SK-N-SH (cell line): Measurements from ENCODE around the gene COLEC12. TPM values are rescaled to one million over a fixed set of nuclear protein-coding genes. Genes with fewer than 3 reads are reported as not detected.

Experiments
- CTCF ChIA-PET: fragments of 300-600, 350-600 bp; formaldehyde crosslinking; extraction: SDS; loops from one replicate; lab custom pipeline; 2021; lab: Yijun Ruan, JAX
- POLR2A ChIA-PET: fragments of 350-600 bp; sonication (Branson Sonifier 250); formaldehyde crosslinking; extraction: SDS; loops from one replicate; lab custom pipeline; 2020; ENCODE audit warnings: antibody characterized with exemption, inconsistent platforms; lab: Yijun Ruan, JAX
- DNase-seq: peaks from one replicate; pipeline ENCODE4 v3.0.0; 2012
- H2AFZ ChIP-seq: fragments of 200-600 bp; sonication (generic); 2 replicates; pipeline ENCODE4 v1.8.1; 2016; ENCODE audit warnings: antibody characterized with exemption, mild to moderate bottlenecking, low read depth
- H3F3A ChIP-seq: fragments of 200-600 bp; sonication (generic); replicated peaks from 2 replicates; pipeline ENCODE3; 2016; ENCODE audit warnings: antibody characterized with exemption, mild to moderate bottlenecking; ENCODE audit not compliant: insufficient read depth
- H3K27ac ChIP-seq, 2 experiments: fragments of 200-500 bp in 1 of 2; fragments of 200-600 bp in 1 of 2; sonication (Bioruptor generic) in 1 of 2; sonication (generic), shearing (Covaris generic) in 1 of 2; 2 replicates each; pipeline versions ENCODE4 v1.5.1 to v1.6.1; 2014 to 2016; ENCODE audit warnings: low read depth in 2 of 2, inconsistent platforms in 1 of 2, low read length in 1 of 2, mild to moderate bottlenecking in 1 of 2, mixed read lengths in 1 of 2
- H3K27me3 ChIP-seq: fragments of 200-600 bp; sonication (generic), shearing (Covaris generic); 2 replicates; pipeline ENCODE4 v1.6.1; 2016; ENCODE audit warnings: mixed run types; ENCODE audit not compliant: insufficient read depth
- H3K36me3 ChIP-seq, 2 experiments: fragments of 200-500 bp in 1 of 2; fragments of 200-600 bp in 1 of 2; sonication (Bioruptor generic) in 1 of 2; sonication (generic) in 1 of 2; replicated peaks in 1 of 2; 2 replicates each; pipeline versions ENCODE3 to v1.5.1; 2014 to 2016; ENCODE audit warnings: low read length in 1 of 2, mild to moderate bottlenecking in 1 of 2; ENCODE audit not compliant: insufficient read depth in 2 of 2, control insufficient read depth in 1 of 2
- H3K4me1 ChIP-seq, 2 experiments: fragments of 200-500 bp in 1 of 2; fragments of 200-600 bp in 1 of 2; sonication (Bioruptor generic) in 1 of 2; sonication (generic), shearing (Covaris generic) in 1 of 2; 2 replicates each; pipeline versions ENCODE4 v1.5.1 to v1.6.1; 2014 to 2016; ENCODE audit warnings: low read depth in 1 of 2, low read length in 1 of 2, mixed run types in 1 of 2; ENCODE audit not compliant: insufficient read depth in 2 of 2, control insufficient read depth in 1 of 2
- H3K4me2 ChIP-seq: fragments of 200-600 bp; sonication (generic), shearing (Covaris generic); 2 replicates; pipeline ENCODE4 v1.6.1; 2017; ENCODE audit warnings: mixed run types
- H3K4me3 ChIP-seq, 2 experiments: fragments of 200-500 bp in 1 of 2; fragments of 200-600 bp in 1 of 2; sonication (Bioruptor generic) in 1 of 2; sonication (generic), shearing (Covaris generic) in 1 of 2; 2 replicates each; pipeline versions ENCODE4 v1.5.1 to v1.8.1; 2014 to 2016; ENCODE audit warnings: low read depth in 2 of 2, inconsistent platforms in 1 of 2, low read length in 1 of 2, mild to moderate bottlenecking in 1 of 2, mixed read lengths in 1 of 2, moderate library complexity in 1 of 2
- H3K79me2 ChIP-seq: fragments of 200-600 bp; sonication (generic); 2 replicates; pipeline ENCODE4 v1.8.1; 2017; ENCODE audit warnings: mild to moderate bottlenecking; ENCODE audit not compliant: insufficient read depth
- H3K9ac ChIP-seq: fragments of 200-600 bp; sonication (generic); 2 replicates; pipeline ENCODE4 v1.6.1; 2017; ENCODE audit warnings: mixed run types
- H3K9me2 ChIP-seq: fragments of 200-600 bp; sonication (generic); 2 replicates; pipeline ENCODE4 v1.6.1; 2017; ENCODE audit warnings: mixed run types
- H3K9me3 ChIP-seq: fragments of 200-600 bp; sonication (generic); 2 replicates; pipeline ENCODE4 v1.6.1; 2017; ENCODE audit warnings: mixed run types, mild to moderate bottlenecking, moderate library complexity
- H4K20me1 ChIP-seq: fragments of 200-600 bp; sonication (generic); 2 replicates; pipeline ENCODE4 v1.6.1; 2017; ENCODE audit warnings: mild to moderate bottlenecking, mixed run types; ENCODE audit not compliant: insufficient read depth
- ELF1 ChIP-seq: IDR thresholded peaks from 2 replicates; pipeline ENCODE4 v1.4.0; 2012
- FOXJ3 ChIP-seq: sonication (generic); formaldehyde crosslinking; IDR thresholded peaks from 2 replicates; pipeline ENCODE4 v1.5.1; 2020; ENCODE audit warnings: mild to moderate bottlenecking, missing genetic modification reagents
- JUND ChIP-seq: IDR thresholded peaks from 2 replicates; pipeline ENCODE4 v1.4.0; 2012
- WGBS: methylation state at CpG from one replicate; pipeline ENCODE4 v1.1.6; 2017; ENCODE audit warnings: low lambda C conversion rate; 5-methylcytosine and 5-hydroxymethylcytosine counted together
- polyA plus RNA-seq, 3 experiments: library from polyadenylated mRNA; depleted of rRNA; stranded (reverse); fragments of >200 nt; gene quantifications; 2 replicates each; pipeline ENCODE4 v1.2.3, GENCODE V29; 2012
- TF ChIP-seq, protein P1 (sequence below): fragments of 150-350 bp; IDR thresholded peaks from 2 replicates; pipeline ENCODE4 v1.6.1; 2016; ENCODE audit warnings: mild to moderate bottlenecking, low read depth, low read length

Gene COLEC12
- polyA plus RNA-seq, 1 of the 3 experiments (the other 2 are of a cell fraction): 41.2 TPM

DNA sequence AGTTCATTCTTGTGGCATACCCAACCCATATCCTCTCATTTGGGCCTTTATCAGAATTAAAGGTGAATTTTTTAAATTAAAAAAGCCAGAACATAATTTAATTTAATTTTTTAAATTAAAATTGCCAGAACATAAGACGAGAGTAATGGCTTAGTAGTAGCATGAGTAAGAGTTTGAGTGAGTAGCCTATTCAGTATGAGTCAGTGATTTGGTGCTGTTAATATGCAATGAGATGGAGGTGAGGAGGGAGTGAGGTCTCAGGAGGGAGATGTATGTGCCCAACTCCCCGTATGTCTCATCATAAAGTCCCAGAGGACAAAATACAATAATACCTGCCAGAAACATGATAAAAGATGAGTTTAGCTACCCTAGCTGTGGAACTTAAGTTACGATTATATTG lies 117.4 kb downstream of the COLEC12 start:
- H3K27me3 ChIP-seq: no peaks in the 10 kb centered on the region
- no peak overlapping the region for H3K4me2 ChIP-seq
- CTCF ChIA-PET: interaction anchor here (0.6 kb wide), 1 partner anchor 45 kb away, joined by 3 read pairs; no protein-coding TSS in a partner anchor
- H3K27ac ChIP-seq: no peak overlapping the region; a peak in 1 of 4 replicates
- TF ChIP-seq FOXJ3 (CRISPR knock-in tag) (no peak), JUND (0 out of 2 replicates have a peak, but pooled peaks have one; percentile 6)
- POLR2A ChIA-PET: no interaction called here
- H3K9me2 ChIP-seq: no peaks in the 10 kb centered on the region
- H3K36me3 ChIP-seq: no peaks in the 10 kb centered on the region
- H3K4me3 ChIP-seq: no peak overlapping the region
- no peak for DNase-seq
- peaks cover 0 to 11% of the 10 kb centered on the region in 2 experiments; a peak in 2 of 4 replicates for H3K4me1 ChIP-seq
- no peaks in the 10 kb centered on the region for H4K20me1 ChIP-seq
- no peaks in the 10 kb centered on the region for H3F3A ChIP-seq
- no peak overlapping the region for H3K9ac ChIP-seq
- WGBS: 61% methylated on average over 3 of the region's 3 CpGs
- H3K9me3 ChIP-seq: no peaks in the 10 kb centered on the region
- no peaks in the 10 kb centered on the region for H3K79me2 ChIP-seq
- H2AFZ ChIP-seq: no peak overlapping the region

DNA sequence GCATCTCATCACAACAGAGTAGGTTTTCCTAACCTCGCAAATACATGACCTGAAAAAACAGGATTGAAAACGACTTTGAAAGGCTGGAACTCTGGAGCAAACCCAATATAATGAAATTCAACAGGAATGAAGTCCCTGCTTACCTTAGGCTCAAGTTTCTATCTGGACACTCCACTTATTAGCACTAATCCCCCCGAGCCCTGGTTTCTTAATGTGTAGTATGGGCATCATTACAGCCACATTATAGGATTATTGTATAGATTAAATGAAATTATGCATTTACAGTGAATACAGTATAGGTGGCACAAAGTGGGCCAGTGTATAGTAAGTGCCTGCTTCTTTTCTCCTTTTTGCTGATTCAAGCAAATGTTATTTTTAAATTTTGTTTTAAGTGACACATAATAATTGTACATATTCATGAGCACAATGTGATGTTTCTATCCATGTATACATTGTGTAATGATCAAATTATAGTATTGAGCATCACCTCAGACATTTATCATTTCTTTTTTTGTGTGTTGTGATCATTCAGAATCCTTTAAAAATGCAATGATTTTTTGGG lies 118.0 kb downstream of the COLEC12 start:
- no peak overlapping the region for H3K4me2 ChIP-seq
- no peak overlapping the region for H3K4me3 ChIP-seq
- H3K4me1 ChIP-seq: peaks cover 0 to 8% of the 10 kb centered on the region in 2 experiments; a peak in 2 of 4 replicates
- ChIA-PET CTCF (interaction anchor here (1.0 to 1.1 kb wide), 2 partner anchors 8 to 26 kb away, joined by 3 to 4 read pairs; no protein-coding TSS in a partner anchor), POLR2A (no interaction called here)
- DNase-seq: no peak
- no peaks in the 10 kb centered on the region for H3K9me2 ChIP-seq
- WGBS: 67% methylated on average over 3 of the region's 3 CpGs
- H2AFZ ChIP-seq: no peak overlapping the region
- no peaks in the 10 kb centered on the region for H3K27me3 ChIP-seq
- H4K20me1 ChIP-seq: no peaks in the 10 kb centered on the region
- no peaks in the 10 kb centered on the region for H3K36me3 ChIP-seq
- no peaks in the 10 kb centered on the region for H3K9me3 ChIP-seq
- no peak overlapping the region for H3K9ac ChIP-seq
- TF ChIP-seq ELF1: no peak
- no peaks in the 10 kb centered on the region for H3K79me2 ChIP-seq
- H3F3A ChIP-seq: no peaks in the 10 kb centered on the region
- peak overlapping the region in 1 of 2 experiments; percentile 68; a peak in 2 of 4 replicates for H3K27ac ChIP-seq

DNA sequence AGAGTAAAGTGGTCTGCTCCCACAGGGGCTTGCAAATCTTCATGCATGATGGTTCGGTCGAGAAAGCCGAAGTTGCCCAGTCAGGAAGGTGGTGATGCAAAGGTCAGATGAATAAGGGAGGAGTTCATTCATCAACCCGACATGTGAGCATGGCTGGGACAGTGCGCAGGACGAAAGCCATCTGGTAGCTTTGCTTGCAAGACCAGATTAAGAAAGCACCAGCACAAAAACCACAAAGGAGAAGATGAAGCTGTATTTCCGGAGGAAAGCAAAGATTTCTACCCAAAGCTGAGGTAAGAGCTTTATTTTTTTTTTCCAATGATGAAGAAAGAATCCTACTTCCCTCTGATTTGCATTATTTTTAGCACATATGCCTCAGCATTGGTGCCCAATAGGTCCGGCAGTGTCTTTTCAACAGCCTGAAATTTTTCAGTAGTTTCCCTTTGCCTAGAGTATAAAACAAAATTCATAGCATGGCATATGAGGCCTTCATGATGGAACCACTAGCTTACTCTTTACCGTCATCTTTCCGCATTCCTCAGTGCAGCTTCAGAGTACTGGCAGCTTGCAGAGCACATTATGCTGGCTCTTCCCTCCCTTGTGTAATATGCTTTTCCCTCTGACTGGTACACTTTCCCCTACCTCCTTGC lies 120.7 kb downstream of the COLEC12 start:
- no peaks in the 10 kb centered on the region for H3F3A ChIP-seq
- TF ChIP-seq, protein P1, sequence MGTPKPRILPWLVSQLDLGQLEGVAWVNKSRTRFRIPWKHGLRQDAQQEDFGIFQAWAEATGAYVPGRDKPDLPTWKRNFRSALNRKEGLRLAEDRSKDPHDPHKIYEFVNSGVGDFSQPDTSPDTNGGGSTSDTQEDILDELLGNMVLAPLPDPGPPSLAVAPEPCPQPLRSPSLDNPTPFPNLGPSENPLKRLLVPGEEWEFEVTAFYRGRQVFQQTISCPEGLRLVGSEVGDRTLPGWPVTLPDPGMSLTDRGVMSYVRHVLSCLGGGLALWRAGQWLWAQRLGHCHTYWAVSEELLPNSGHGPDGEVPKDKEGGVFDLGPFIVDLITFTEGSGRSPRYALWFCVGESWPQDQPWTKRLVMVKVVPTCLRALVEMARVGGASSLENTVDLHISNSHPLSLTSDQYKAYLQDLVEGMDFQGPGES: no peak
- H3K27ac ChIP-seq: no peak overlapping the region
- ChIA-PET CTCF (no interaction called here), POLR2A (no interaction called here)
- no peak overlapping the region for H3K4me3 ChIP-seq
- H3K79me2 ChIP-seq: no peaks in the 10 kb centered on the region
- H4K20me1 ChIP-seq: no peaks in the 10 kb centered on the region
- no peak overlapping the region for H3K9ac ChIP-seq
- peaks cover 0 to 17% of the 10 kb centered on the region in 2 experiments; a peak in 2 of 4 replicates for H3K4me1 ChIP-seq
- no peak overlapping the region for H3K4me2 ChIP-seq
- no peak for DNase-seq
- H3K9me3 ChIP-seq: no peaks in the 10 kb centered on the region
- H2AFZ ChIP-seq: no peak overlapping the region
- no peaks in the 10 kb centered on the region for H3K9me2 ChIP-seq
- no peaks in the 10 kb centered on the region for H3K27me3 ChIP-seq
- WGBS: 84% methylated on average over 10 of the region's 10 CpGs
- H3K36me3 ChIP-seq: no peaks in the 10 kb centered on the region
